DMS 273 (cell line): Measurements from ENCODE around the gene CDH13.

ENCODE experiments used
- DNase-seq: peaks from one replicate; lab custom pipeline; 2025; ENCODE audit not compliant: unreplicated experiment; lab: John Stamatoyannopoulos, UW

CDH13 gene

GRCh38 chr16:83840060-83840617 lies 1213.4 kb downstream of the CDH13 start:
- DNase-seq, result no peak

GRCh38 chr16:83842291-83842690 lies 1215.5 kb downstream of the CDH13 start:
- no peak for DNase-seq

GRCh38 chr16:83842756-83843507 lies 1216.2 kb downstream of the CDH13 start:
- DNase-seq, result no peak

GRCh38 chr16:83843657-83844056 lies 1216.9 kb downstream of the CDH13 start:
- no peak for DNase-seq

GRCh38 chr16:83845263-83845662 lies 1218.5 kb downstream of the CDH13 start:
- DNase-seq, result no peak

GRCh38 chr16:83847371-83848225 lies 1220.8 kb downstream of the CDH13 start:
- no peak for DNase-seq

GRCh38 chr16:83849421-83849820 lies 1222.7 kb downstream of the CDH13 start:
- no peak for DNase-seq
